Effector memory CD4-positive, alpha-beta T cell (primary cell): ENCODE results near the gene TTC39A.
"Not testable (repeated sequence)": the region's sequence is repeated elsewhere in the genome, so short reads cannot be mapped to it uniquely, and the experiment has no call there.

Experiments
- DNase-seq, 3 donors: peaks; one replicate each; pipeline ENCODE4 v3.0.0-alpha.2; 2020
- H3K27ac ChIP-seq: 2 replicates; pipeline ENCODE4 v1.7.0; 2013; ENCODE audit warnings: mild to moderate bottlenecking, low read length, moderate library complexity; ENCODE audit not compliant: insufficient read depth, poor library complexity, severe bottlenecking
- H3K27me3 ChIP-seq: replicated peaks from 2 replicates; pipeline ENCODE4 v1.7.0; 2013; ENCODE audit warnings: mild to moderate bottlenecking, low read length; ENCODE audit not compliant: insufficient read depth, control insufficient read depth, poor library complexity, severe bottlenecking
- H3K36me3 ChIP-seq: 2 replicates; pipeline ENCODE4 v1.7.0; 2013; ENCODE audit warnings: mild to moderate bottlenecking, low read length, moderate library complexity; ENCODE audit not compliant: control insufficient read depth, insufficient read depth
- H3K4me1 ChIP-seq: 2 replicates; pipeline ENCODE4 v1.7.0; 2013; ENCODE audit warnings: low read length, mild to moderate bottlenecking; ENCODE audit not compliant: control insufficient read depth, insufficient read depth, poor library complexity, severe bottlenecking
- H3K4me3 ChIP-seq: 2 replicates; pipeline ENCODE4 v1.7.0; 2013; ENCODE audit warnings: low read length, low read depth, mild to moderate bottlenecking; ENCODE audit not compliant: insufficient read depth, poor library complexity, severe bottlenecking
- H3K9me3 ChIP-seq: 2 replicates; pipeline ENCODE4 v1.7.0; 2013; ENCODE audit warnings: mild to moderate bottlenecking, low read length, moderate library complexity; ENCODE audit not compliant: control insufficient read depth

Gene TTC39A

GRCh38 chr1:51253691-51254090 is 76.7 kb downstream of the TTC39A start:
- no peak overlapping the region for H3K4me3 ChIP-seq
- H3K27me3 ChIP-seq, result no peaks in the 10 kb centered on the region
- H3K9me3 ChIP-seq, result no peaks in the 10 kb centered on the region
- DNase-seq, result no peak
- no peaks in the 10 kb centered on the region for H3K4me1 ChIP-seq
- H3K36me3 ChIP-seq, result no peaks in the 10 kb centered on the region
- H3K27ac ChIP-seq, result no peak overlapping the region

- no peak for DNase-seq
- no peaks in the 10 kb centered on the region for H3K36me3 ChIP-seq
- no peaks in the 10 kb centered on the region for H3K4me1 ChIP-seq
- no peak overlapping the region for H3K4me3 ChIP-seq
- no peaks in the 10 kb centered on the region for H3K27me3 ChIP-seq
- no peaks in the 10 kb centered on the region for H3K9me3 ChIP-seq
- H3K27ac ChIP-seq, result no peak overlapping the region
Observed at GRCh38 chr1:51252366-51252765, 78.0 kb downstream of the TTC39A start.

- not testable (repeated sequence) for H3K9me3 ChIP-seq, H3K36me3 ChIP-seq, H3K4me3 ChIP-seq, H3K27me3 ChIP-seq, H3K27ac ChIP-seq, DNase-seq, H3K4me1 ChIP-seq
Observed at GRCh38 chr1:51251165-51251564, 79.2 kb downstream of the TTC39A start.

- H3K4me1 ChIP-seq, H3K4me3 ChIP-seq, H3K36me3 ChIP-seq, H3K27me3 ChIP-seq, H3K27ac ChIP-seq, H3K9me3 ChIP-seq, DNase-seq: not testable (repeated sequence)
Observed at GRCh38 chr1:51250729-51251128, 79.6 kb downstream of the TTC39A start.

- H3K27me3 ChIP-seq, result no peaks in the 10 kb centered on the region
- H3K36me3 ChIP-seq, result no peaks in the 10 kb centered on the region
- H3K27ac ChIP-seq, result no peak overlapping the region
- no peak overlapping the region for H3K4me3 ChIP-seq
- no peak for DNase-seq
- H3K9me3 ChIP-seq, result no peaks in the 10 kb centered on the region
- H3K4me1 ChIP-seq, result peaks cover 3% of the 10 kb centered on the region
Observed at GRCh38 chr1:51249445-51249844, 80.9 kb downstream of the TTC39A start.

GRCh38 chr1:51247499-51247898 is 82.9 kb downstream of the TTC39A start:
- no peak for DNase-seq
- Histone ChIP-seq H3K9me3 (no peaks in the 10 kb centered on the region), H3K36me3 (no peaks in the 10 kb centered on the region), H3K4me1 (peaks cover 3% of the 10 kb centered on the region), H3K4me3 (no peak overlapping the region), H3K27ac (no peak overlapping the region), H3K27me3 (no peaks in the 10 kb centered on the region)

GRCh38 chr1:51247022-51247421 is 83.3 kb downstream of the TTC39A start:
- H3K9me3 ChIP-seq, result no peaks in the 10 kb centered on the region
- no peaks in the 10 kb centered on the region for H3K27me3 ChIP-seq
- no peak overlapping the region for H3K4me3 ChIP-seq
- DNase-seq, result no peak
- no peak overlapping the region for H3K27ac ChIP-seq
- H3K4me1 ChIP-seq, result peaks cover 3% of the 10 kb centered on the region
- H3K36me3 ChIP-seq, result no peaks in the 10 kb centered on the region

GRCh38 chr1:51242546-51242945 is 87.8 kb downstream of the TTC39A start:
- DNase-seq, result no peak
- H3K9me3 ChIP-seq, result no peaks in the 10 kb centered on the region
- H3K36me3 ChIP-seq, result no peaks in the 10 kb centered on the region
- H3K4me3 ChIP-seq, result no peak overlapping the region
- no peaks in the 10 kb centered on the region for H3K27me3 ChIP-seq
- H3K27ac ChIP-seq, result no peak overlapping the region
- peaks cover 9% of the 10 kb centered on the region for H3K4me1 ChIP-seq

GRCh38 chr1:51241119-51241518 is 89.2 kb downstream of the TTC39A start:
- Histone ChIP-seq H3K4me3 (no peak overlapping the region), H3K36me3 (no peaks in the 10 kb centered on the region), H3K27ac (no peak overlapping the region), H3K4me1 (peaks cover 10% of the 10 kb centered on the region), H3K27me3 (no peaks in the 10 kb centered on the region), H3K9me3 (no peaks in the 10 kb centered on the region)
- DNase-seq, result no peak

- DNase-seq, result no peak
- peaks cover 14% of the 10 kb centered on the region for H3K4me1 ChIP-seq
- no peak overlapping the region for H3K4me3 ChIP-seq
- H3K27me3 ChIP-seq, result no peaks in the 10 kb centered on the region
- H3K9me3 ChIP-seq, result no peaks in the 10 kb centered on the region
- H3K27ac ChIP-seq, result no peak overlapping the region
- H3K36me3 ChIP-seq, result no peaks in the 10 kb centered on the region
Observed at GRCh38 chr1:51240084-51240483, 90.3 kb downstream of the TTC39A start.

GRCh38 chr1:51238034-51238403 is 92.3 kb downstream of the TTC39A start:
- DNase-seq, result no peak
- Histone ChIP-seq H3K27ac (no peak overlapping the region), H3K36me3 (no peaks in the 10 kb centered on the region), H3K9me3 (no peaks in the 10 kb centered on the region), H3K27me3 (no peaks in the 10 kb centered on the region), H3K4me1 (peaks cover 18% of the 10 kb centered on the region), H3K4me3 (peak overlapping the region; percentile 46)
